ENCODE measurements around the gene KRT1. TPM values are rescaled to one million over a fixed set of nuclear protein-coding genes. Genes with fewer than 3 reads are reported as not detected.
A peak's percentile ranks its signal among the peaks of the same experiment; 100 is the strongest.

The KRT1 gene
- total RNA-seq, 3 donors from 2014 or later (not counting 1 experiment from before 2014, with no cell fraction given), result 0.27 to 1.8 TPM; not detected in 1

DNA sequence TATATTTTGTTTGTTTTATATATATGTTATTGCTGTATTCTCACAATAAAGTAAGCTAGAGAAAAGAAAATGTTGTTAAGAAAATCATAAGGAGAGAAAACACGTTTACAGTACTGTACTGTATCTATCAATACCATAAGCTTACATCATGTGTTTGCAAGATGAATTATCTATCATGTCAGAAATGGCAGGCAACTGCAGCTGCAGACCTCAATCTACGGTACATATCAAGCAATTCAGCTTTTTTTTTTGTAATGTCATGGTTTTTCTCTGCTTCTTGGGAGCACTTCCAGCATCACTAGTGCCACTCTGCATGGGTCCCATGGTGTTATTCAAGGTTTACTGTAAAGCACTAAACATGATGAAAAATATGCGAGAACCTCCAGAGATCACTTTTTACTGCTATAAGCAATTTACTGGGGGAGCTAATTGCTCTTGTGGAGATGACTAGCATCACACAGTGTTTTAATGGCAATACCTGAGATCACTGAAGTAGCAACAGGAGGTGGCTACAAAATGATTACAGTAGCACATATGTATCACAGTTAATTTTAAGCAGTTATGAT is 19.2 kb downstream of the KRT1 start:
- H3K9me3 ChIP-seq (ENCODE audit: control insufficient read depth, insufficient read depth, low read length), result no peaks in the 10 kb centered on the region
- no peak overlapping the region for H3K27ac ChIP-seq (ENCODE audit: low read length)
- ATAC-seq (no peak), DNase-seq (no peak)
- peaks cover 10% of the 10 kb centered on the region for H3K4me1 ChIP-seq (ENCODE audit: control insufficient read depth, insufficient read depth, low read length)
- intact Hi-C loops (cut with micrococcal nuclease), result no loop called here
- no peaks in the 10 kb centered on the region for H3K36me3 ChIP-seq (ENCODE audit: control insufficient read depth, insufficient read depth, low read length)
- H3K4me1 Mint-ChIP-seq, result peaks cover 19 to 56% of the 10 kb centered on the region in 2 donors
- H3K36me3 Mint-ChIP-seq, result no peaks in the 10 kb centered on the region
- no peaks in the 10 kb centered on the region for H3K27me3 ChIP-seq (ENCODE audit: control insufficient read depth, insufficient read depth, low read length)
- H3K27ac Mint-ChIP-seq, result no peak overlapping the region
- H3K4me3 Mint-ChIP-seq, result no peak overlapping the region
- no peaks in the 10 kb centered on the region for H3K27me3 Mint-ChIP-seq (ENCODE audit: low read depth in 2 of 2)
- TF ChIP-seq, protein P1, sequence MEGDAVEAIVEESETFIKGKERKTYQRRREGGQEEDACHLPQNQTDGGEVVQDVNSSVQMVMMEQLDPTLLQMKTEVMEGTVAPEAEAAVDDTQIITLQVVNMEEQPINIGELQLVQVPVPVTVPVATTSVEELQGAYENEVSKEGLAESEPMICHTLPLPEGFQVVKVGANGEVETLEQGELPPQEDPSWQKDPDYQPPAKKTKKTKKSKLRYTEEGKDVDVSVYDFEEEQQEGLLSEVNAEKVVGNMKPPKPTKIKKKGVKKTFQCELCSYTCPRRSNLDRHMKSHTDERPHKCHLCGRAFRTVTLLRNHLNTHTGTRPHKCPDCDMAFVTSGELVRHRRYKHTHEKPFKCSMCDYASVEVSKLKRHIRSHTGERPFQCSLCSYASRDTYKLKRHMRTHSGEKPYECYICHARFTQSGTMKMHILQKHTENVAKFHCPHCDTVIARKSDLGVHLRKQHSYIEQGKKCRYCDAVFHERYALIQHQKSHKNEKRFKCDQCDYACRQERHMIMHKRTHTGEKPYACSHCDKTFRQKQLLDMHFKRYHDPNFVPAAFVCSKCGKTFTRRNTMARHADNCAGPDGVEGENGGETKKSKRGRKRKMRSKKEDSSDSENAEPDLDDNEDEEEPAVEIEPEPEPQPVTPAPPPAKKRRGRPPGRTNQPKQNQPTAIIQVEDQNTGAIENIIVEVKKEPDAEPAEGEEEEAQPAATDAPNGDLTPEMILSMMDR (IDR thresholded peaks at IDR 0.05), result no peak
- no peak overlapping the region for H3K4me3 ChIP-seq (ENCODE audit: low read length)
- no peaks in the 10 kb centered on the region for H3K9me3 Mint-ChIP-seq
- whole genome bisulfite sequencing (ENCODE audit: insufficient coverage), result 100% methylated on average over 2 of the region's 3 CpGs

DNA sequence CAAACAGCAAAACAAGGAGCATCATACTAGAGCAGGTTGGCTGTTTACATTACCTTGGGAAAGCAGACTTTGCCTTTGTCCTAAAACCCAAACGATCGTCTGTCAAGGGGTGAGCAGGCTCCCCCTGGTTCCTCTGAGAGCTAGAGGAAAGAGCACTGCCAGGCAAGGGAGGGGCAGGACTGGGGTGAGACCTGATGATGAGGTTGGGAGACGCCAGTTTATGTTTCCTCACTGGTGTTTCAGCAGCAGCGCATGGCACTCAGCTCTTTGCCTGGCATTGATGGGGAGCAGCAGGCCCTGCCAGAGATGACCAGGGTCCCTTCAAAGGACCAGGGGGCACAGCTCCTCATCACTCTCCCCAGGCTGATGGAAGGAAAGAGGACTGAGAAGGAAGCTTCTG is 20.3 kb downstream of the KRT1 start:
- Histone ChIP-seq H3K9me3 (ENCODE audit: control insufficient read depth, insufficient read depth, low read length) (no peaks in the 10 kb centered on the region), H3K4me3 (ENCODE audit: low read length) (no peak overlapping the region)
- H3K9me3 Mint-ChIP-seq, result no peaks in the 10 kb centered on the region

DNA sequence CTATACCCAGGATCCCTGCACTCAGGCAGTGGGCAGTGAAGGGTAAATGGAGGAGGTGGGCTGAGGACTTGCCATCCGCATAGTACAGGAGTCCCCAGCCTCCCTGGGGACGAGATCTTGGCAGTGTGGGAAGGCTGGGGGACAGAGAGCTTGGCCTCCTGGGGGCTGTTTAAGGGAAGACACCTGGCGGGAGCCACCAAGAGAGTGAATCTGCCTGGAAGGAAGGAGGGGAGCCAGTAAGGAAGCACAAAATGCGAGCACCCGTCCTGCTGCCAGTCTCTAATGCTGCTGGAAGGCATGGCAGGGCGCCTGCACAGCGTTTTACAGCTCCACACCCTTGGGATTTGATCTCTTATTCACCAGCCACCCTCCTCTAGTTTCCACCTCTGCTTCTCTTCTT is 20.8 kb downstream of the KRT1 start:
- Mint-ChIP-seq H3K27me3 (ENCODE audit: low read depth in 2 of 2) (no peaks in the 10 kb centered on the region), H3K9me3 (no peaks in the 10 kb centered on the region), H3K4me1 (peaks cover 19 to 52% of the 10 kb centered on the region in 2 donors), H3K36me3 (no peaks in the 10 kb centered on the region), H3K4me3 (no peak overlapping the region), H3K27ac (peak overlapping the region in 1 of 2 donors; percentile 44)
- TF ChIP-seq, protein P1 (IDR thresholded peaks at IDR 0.05), result no peak
- Histone ChIP-seq H3K27me3 (ENCODE audit: control insufficient read depth, insufficient read depth, low read length) (no peaks in the 10 kb centered on the region), H3K27ac (ENCODE audit: low read length) (no peak overlapping the region), H3K4me1 (ENCODE audit: control insufficient read depth, insufficient read depth, low read length) (peaks cover 10% of the 10 kb centered on the region), H3K36me3 (ENCODE audit: control insufficient read depth, insufficient read depth, low read length) (no peaks in the 10 kb centered on the region), H3K4me3 (ENCODE audit: low read length) (no peak overlapping the region), H3K9me3 (ENCODE audit: control insufficient read depth, insufficient read depth, low read length) (no peaks in the 10 kb centered on the region)
- WGBS (ENCODE audit: insufficient coverage), result 82% methylated on average over 7 of the region's 7 CpGs
- ATAC-seq, result no peak
- intact Hi-C loops (cut with micrococcal nuclease), result no loop called here
- DNase-seq, result no peak

More for the DNA sequence above, 20.3 kb downstream of the KRT1 start:
- Mint-ChIP-seq H3K27me3 (ENCODE audit: low read depth in 2 of 2) (no peaks in the 10 kb centered on the region), H3K36me3 (no peaks in the 10 kb centered on the region), H3K27ac (peak overlapping the region in 1 of 2 donors; percentile 44), H3K4me3 (no peak overlapping the region), H3K4me1 (peaks cover 19 to 56% of the 10 kb centered on the region in 2 donors)
- H3K27me3 ChIP-seq (ENCODE audit: control insufficient read depth, insufficient read depth, low read length), result no peaks in the 10 kb centered on the region
- TF ChIP-seq, protein P1 (IDR thresholded peaks at IDR 0.05), result no peak
- intact Hi-C loops (cut with micrococcal nuclease), result no loop called here
- ATAC-seq (no peak), DNase-seq (no peak)
- WGBS (ENCODE audit: insufficient coverage), result 92% methylated on average over 4 of the region's 4 CpGs
- peaks cover 10% of the 10 kb centered on the region for H3K4me1 ChIP-seq (ENCODE audit: control insufficient read depth, insufficient read depth, low read length)
- no peak overlapping the region for H3K27ac ChIP-seq (ENCODE audit: low read length)
- no peaks in the 10 kb centered on the region for H3K36me3 ChIP-seq (ENCODE audit: control insufficient read depth, insufficient read depth, low read length)

DNA sequence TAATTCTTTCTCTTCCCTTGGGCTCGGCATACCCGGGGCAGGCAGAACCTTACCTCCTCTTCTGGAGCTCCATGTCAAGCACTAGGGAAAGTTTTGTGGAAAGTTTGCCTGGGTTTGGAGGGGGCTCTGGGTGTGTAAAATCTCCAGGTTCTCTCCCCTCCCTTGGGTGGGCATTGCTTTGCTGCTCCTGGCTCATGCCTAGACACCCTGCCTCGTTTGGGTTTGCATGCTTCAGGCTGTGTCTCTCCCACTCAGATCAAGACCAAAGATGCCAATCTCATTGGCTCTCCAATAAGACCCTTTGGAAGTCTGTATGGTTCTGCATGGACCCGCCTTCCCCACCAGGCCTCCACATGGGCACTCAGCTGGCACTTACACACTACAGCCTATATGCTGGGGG is 22.0 kb downstream of the KRT1 start:
- Mint-ChIP-seq H3K27ac (peak overlapping the region in 1 of 2 donors; percentile 40), H3K27me3 (ENCODE audit: low read depth in 2 of 2) (no peaks in the 10 kb centered on the region)
- intact Hi-C loops (cut with micrococcal nuclease), result no loop called here

More for the DNA sequence above, 22.0 kb downstream of the KRT1 start:
- Mint-ChIP-seq H3K4me1 (peaks cover 21 to 41% of the 10 kb centered on the region in 2 donors), H3K4me3 (no peak overlapping the region), H3K9me3 (no peaks in the 10 kb centered on the region), H3K36me3 (no peaks in the 10 kb centered on the region)
- Histone ChIP-seq H3K27ac (ENCODE audit: low read length) (no peak overlapping the region), H3K9me3 (ENCODE audit: control insufficient read depth, insufficient read depth, low read length) (no peaks in the 10 kb centered on the region), H3K36me3 (ENCODE audit: control insufficient read depth, insufficient read depth, low read length) (no peaks in the 10 kb centered on the region), H3K4me1 (ENCODE audit: control insufficient read depth, insufficient read depth, low read length) (peaks cover 10% of the 10 kb centered on the region), H3K4me3 (ENCODE audit: low read length) (no peak overlapping the region), H3K27me3 (ENCODE audit: control insufficient read depth, insufficient read depth, low read length) (no peaks in the 10 kb centered on the region)
- DNase-seq (no peak), ATAC-seq (no peak)
- TF ChIP-seq, protein P1 (IDR thresholded peaks at IDR 0.05), result no peak
- 89% methylated on average over 4 of the region's 4 CpGs for WGBS (ENCODE audit: insufficient coverage)
